Activated T-helper 2 cell treated with anti-CD3 and anti-CD28 coated beads, Interferon-gamma antibody, Interleukin-2, Interleukin-4, amounts not matched to agents 10 μg/mL and 5 μg/mL and 100 μg/mL, durations not matched to agents 14 hours and 24 hours and 36 hours (primary cell): ENCODE data around the gene SPACA9. TPM values are rescaled to one million over a fixed set of nuclear protein-coding genes. Genes with fewer than 3 reads are reported as not detected.

Experiments used
- DNase-seq: peaks from one replicate; pipeline ENCODE4 v3.0.0; 2021; ENCODE audit warnings: low spot score
- H3K27ac Mint-ChIP-seq: one replicate; pipeline ENCODE4 v1.8.0; 2021; ENCODE audit warnings: mixed read lengths
- H3K27me3 Mint-ChIP-seq: one replicate; pipeline ENCODE4 v1.8.0; 2021; ENCODE audit warnings: low read depth, mixed read lengths
- H3K36me3 Mint-ChIP-seq: one replicate; pipeline ENCODE4 v1.8.0; 2021; ENCODE audit warnings: low read depth, mixed read lengths
- H3K4me1 Mint-ChIP-seq: one replicate; pipeline ENCODE4 v1.8.0; 2021; ENCODE audit warnings: low read depth, mixed read lengths
- H3K4me3 Mint-ChIP-seq: one replicate; pipeline ENCODE4 v1.8.0; 2021; ENCODE audit warnings: low read depth, mild to moderate bottlenecking, moderate library complexity, mixed read lengths
- H3K9me3 Mint-ChIP-seq: one replicate; pipeline ENCODE4 v1.8.0; 2021; ENCODE audit warnings: mixed read lengths
- intact Hi-C: fragments of 100-400 bp; cut with micrococcal nuclease; formaldehyde crosslinking; loops from one replicate; pipeline ENCODE4 v1.15.1; 2023
- total RNA-seq: library from RNA; stranded (reverse); gene quantifications from 2 replicates; pipeline ENCODE4 v1.2.3, GENCODE V29; 2022

SPACA9 gene
- total RNA-seq, 1 donor from 2014 or later, result 1.3 TPM

- Mint-ChIP-seq H3K36me3 (peaks cover 36% of the 10 kb centered on the region), H3K27me3 (no peaks in the 10 kb centered on the region), H3K27ac (no peak overlapping the region), H3K4me1 (no peaks in the 10 kb centered on the region), H3K9me3 (no peaks in the 10 kb centered on the region), H3K4me3 (no peak overlapping the region)
- intact Hi-C loops, result no loop called here
- no peak for DNase-seq
Measured at GRCh38 chr9:132908635-132909034, 29.9 kb downstream of the SPACA9 start.

GRCh38 chr9:132909311-132909710, 30.6 kb downstream of the SPACA9 start:
- Mint-ChIP-seq H3K27me3 (no peaks in the 10 kb centered on the region), H3K4me3 (no peak overlapping the region), H3K27ac (no peak overlapping the region), H3K36me3 (peaks cover 31% of the 10 kb centered on the region), H3K9me3 (no peaks in the 10 kb centered on the region), H3K4me1 (no peaks in the 10 kb centered on the region)
- intact Hi-C loops, result no loop called here
- no peak for DNase-seq

- no peak overlapping the region for H3K4me3 Mint-ChIP-seq
- H3K36me3 Mint-ChIP-seq, result peaks cover 36% of the 10 kb centered on the region
- intact Hi-C loops, result no loop called here
Measured at GRCh38 chr9:132910376-132910775, 31.7 kb downstream of the SPACA9 start.

GRCh38 chr9:132912131-132912530, 33.4 kb downstream of the SPACA9 start:
- no peaks in the 10 kb centered on the region for H3K4me1 Mint-ChIP-seq
- H3K4me3 Mint-ChIP-seq, result no peak overlapping the region
- intact Hi-C loops, result no loop called here
- H3K9me3 Mint-ChIP-seq, result no peaks in the 10 kb centered on the region
- no peaks in the 10 kb centered on the region for H3K27me3 Mint-ChIP-seq
- no peak overlapping the region for H3K27ac Mint-ChIP-seq
- no peak for DNase-seq
- peaks cover 44% of the 10 kb centered on the region for H3K36me3 Mint-ChIP-seq

More at GRCh38 chr9:132910376-132910775, 31.7 kb downstream of the SPACA9 start:
- no peaks in the 10 kb centered on the region for H3K9me3 Mint-ChIP-seq
- H3K27ac Mint-ChIP-seq, result no peak overlapping the region
- H3K4me1 Mint-ChIP-seq, result no peaks in the 10 kb centered on the region
- no peak for DNase-seq
- no peaks in the 10 kb centered on the region for H3K27me3 Mint-ChIP-seq

- no peak overlapping the region for H3K27ac Mint-ChIP-seq
- DNase-seq, result no peak
- no peaks in the 10 kb centered on the region for H3K4me1 Mint-ChIP-seq
- intact Hi-C loops, result no loop called here
- H3K4me3 Mint-ChIP-seq, result no peak overlapping the region
- H3K27me3 Mint-ChIP-seq, result no peaks in the 10 kb centered on the region
- H3K36me3 Mint-ChIP-seq, result peaks cover 41% of the 10 kb centered on the region
- H3K9me3 Mint-ChIP-seq, result no peaks in the 10 kb centered on the region
Measured at GRCh38 chr9:132914924-132915323, 36.2 kb downstream of the SPACA9 start.

GRCh38 chr9:132919614-132920268, 41.0 kb downstream of the SPACA9 start:
- intact Hi-C loops, result no loop called here
- Mint-ChIP-seq H3K4me3 (no peak overlapping the region), H3K27ac (no peak overlapping the region), H3K36me3 (peaks cover 46% of the 10 kb centered on the region), H3K4me1 (no peaks in the 10 kb centered on the region), H3K27me3 (no peaks in the 10 kb centered on the region), H3K9me3 (no peaks in the 10 kb centered on the region)
- no peak for DNase-seq

GRCh38 chr9:132923346-132923902, 44.7 kb downstream of the SPACA9 start:
- peaks cover 43% of the 10 kb centered on the region for H3K36me3 Mint-ChIP-seq

GRCh38 chr9:132927704-132928103, 49.0 kb downstream of the SPACA9 start:
- peaks cover 33% of the 10 kb centered on the region for H3K36me3 Mint-ChIP-seq
- H3K27me3 Mint-ChIP-seq, result no peaks in the 10 kb centered on the region
- no peaks in the 10 kb centered on the region for H3K9me3 Mint-ChIP-seq
- no peak for DNase-seq
- H3K4me1 Mint-ChIP-seq, result no peaks in the 10 kb centered on the region
- intact Hi-C loops, result no loop called here
- no peak overlapping the region for H3K27ac Mint-ChIP-seq
- H3K4me3 Mint-ChIP-seq, result no peak overlapping the region

More at GRCh38 chr9:132923346-132923902, 44.7 kb downstream of the SPACA9 start:
- Mint-ChIP-seq H3K27ac (no peak overlapping the region), H3K27me3 (no peaks in the 10 kb centered on the region), H3K9me3 (no peaks in the 10 kb centered on the region), H3K4me1 (no peaks in the 10 kb centered on the region), H3K4me3 (no peak overlapping the region)
- no peak for DNase-seq
- intact Hi-C loops, result no loop called here

GRCh38 chr9:132931178-132931735, 52.6 kb downstream of the SPACA9 start:
- Mint-ChIP-seq H3K4me3 (no peak overlapping the region), H3K4me1 (no peaks in the 10 kb centered on the region), H3K36me3 (peaks cover 17% of the 10 kb centered on the region), H3K27ac (no peak overlapping the region), H3K9me3 (no peaks in the 10 kb centered on the region), H3K27me3 (no peaks in the 10 kb centered on the region)
- DNase-seq, result no peak
- intact Hi-C loops, result no loop called here

GRCh38 chr9:132935026-132935425, 56.3 kb downstream of the SPACA9 start:
- intact Hi-C loops, result no loop called here
- no peak for DNase-seq
- H3K27ac Mint-ChIP-seq, result no peak overlapping the region
- no peaks in the 10 kb centered on the region for H3K27me3 Mint-ChIP-seq
- no peak overlapping the region for H3K4me3 Mint-ChIP-seq
- no peaks in the 10 kb centered on the region for H3K9me3 Mint-ChIP-seq
- H3K4me1 Mint-ChIP-seq, result no peaks in the 10 kb centered on the region
- peaks cover 11% of the 10 kb centered on the region for H3K36me3 Mint-ChIP-seq

GRCh38 chr9:132937463-132937901, 58.8 kb downstream of the SPACA9 start:
- intact Hi-C loops, result no loop called here
- H3K27me3 Mint-ChIP-seq, result no peaks in the 10 kb centered on the region
- H3K4me1 Mint-ChIP-seq, result peaks cover 3% of the 10 kb centered on the region

GRCh38 chr9:132939169-132939568, 60.5 kb downstream of the SPACA9 start:
- H3K27me3 Mint-ChIP-seq, result no peaks in the 10 kb centered on the region
- DNase-seq, result no peak
- H3K4me1 Mint-ChIP-seq, result peaks cover 12% of the 10 kb centered on the region
- intact Hi-C loops, result no loop called here
- H3K4me3 Mint-ChIP-seq, result no peak overlapping the region
- H3K36me3 Mint-ChIP-seq, result no peaks in the 10 kb centered on the region
- H3K9me3 Mint-ChIP-seq, result no peaks in the 10 kb centered on the region
- H3K27ac Mint-ChIP-seq, result no peak overlapping the region

More at GRCh38 chr9:132937463-132937901, 58.8 kb downstream of the SPACA9 start:
- Mint-ChIP-seq H3K36me3 (peaks cover 3% of the 10 kb centered on the region), H3K4me3 (no peak overlapping the region), H3K9me3 (no peaks in the 10 kb centered on the region), H3K27ac (no peak overlapping the region)
- no peak for DNase-seq
